ENCODE data around the gene CCSER1. TPM values are rescaled to one million over a fixed set of nuclear protein-coding genes. Genes with fewer than 3 reads are reported as not detected.

Gene CCSER1
- total RNA-seq, 1 experiment from 2014 or later = 4.1 TPM

- H3K27me3 Mint-ChIP-seq (ENCODE audit: insufficient read depth, unreplicated experiment) = no peaks in the 10 kb centered on the region
- no TSS peak for BruUV-seq (replicated peaks)
- TF ChIP-seq CTCF (IDR thresholded peaks at IDR 0.05; ENCODE audit: insufficient read depth in 1 of 2, low read depth in 1 of 2, low read length in 1 of 2, severe bottlenecking in 1 of 2, unreplicated experiment in 1 of 2) = no peak
- no peak overlapping the region for H3K27ac Mint-ChIP-seq (ENCODE audit: unreplicated experiment)
- no peaks in the 10 kb centered on the region for H3K36me3 Mint-ChIP-seq (ENCODE audit: insufficient read depth, unreplicated experiment)
- intact Hi-C loops (cut with micrococcal nuclease; ENCODE audit: unreplicated experiment) = no loop called here
- H3K4me1 Mint-ChIP-seq (ENCODE audit: low read depth, unreplicated experiment) = peaks cover 6% of the 10 kb centered on the region
- H3K9me3 Mint-ChIP-seq (ENCODE audit: unreplicated experiment) = no peaks in the 10 kb centered on the region
- no peaks in the 10 kb centered on the region for H3K4me1 ChIP-seq
- CTCF ChIA-PET = no interaction called here
- no peak overlapping the region for H3K4me3 ChIP-seq (ENCODE audit: low read depth, low read length)
- H3K36me3 ChIP-seq (ENCODE audit: control insufficient read depth, insufficient read depth, low read length) = no peaks in the 10 kb centered on the region
- H3K9me3 ChIP-seq = no peaks in the 10 kb centered on the region
- DNase-seq = no peak
- H3K4me3 Mint-ChIP-seq (ENCODE audit: unreplicated experiment) = no peak overlapping the region
- no peaks in the 10 kb centered on the region for H3K27me3 ChIP-seq (replicated peaks; ENCODE audit: control insufficient read depth, insufficient read depth, low read length)
- POLR2A ChIA-PET = no interaction called here
Measured at GRCh38 chr4:90641861-90642599, 514.8 kb downstream of the CCSER1 start.

GRCh38 chr4:90643156-90643555 is 516.0 kb downstream of the CCSER1 start:
- Mint-ChIP-seq H3K27ac (ENCODE audit: unreplicated experiment) (no peak overlapping the region), H3K4me1 (ENCODE audit: low read depth, unreplicated experiment) (peaks cover 6% of the 10 kb centered on the region), H3K4me3 (ENCODE audit: unreplicated experiment) (no peak overlapping the region), H3K9me3 (ENCODE audit: unreplicated experiment) (no peaks in the 10 kb centered on the region), H3K27me3 (ENCODE audit: insufficient read depth, unreplicated experiment) (no peaks in the 10 kb centered on the region), H3K36me3 (ENCODE audit: insufficient read depth, unreplicated experiment) (no peaks in the 10 kb centered on the region)
- DNase-seq = no peak
- no peaks in the 10 kb centered on the region for H3K4me1 ChIP-seq
- intact Hi-C loops (cut with micrococcal nuclease; ENCODE audit: unreplicated experiment) = no loop called here
- no peaks in the 10 kb centered on the region for H3K9me3 ChIP-seq
- no peak overlapping the region for H3K4me3 ChIP-seq (ENCODE audit: low read depth, low read length)
- ChIA-PET POLR2A (no interaction called here), CTCF (no interaction called here)
- H3K36me3 ChIP-seq (ENCODE audit: control insufficient read depth, insufficient read depth, low read length) = no peaks in the 10 kb centered on the region
- no TSS peak for BruUV-seq (replicated peaks)
- TF ChIP-seq CTCF (IDR thresholded peaks at IDR 0.05; ENCODE audit: insufficient read depth in 1 of 2, low read depth in 1 of 2, low read length in 1 of 2, severe bottlenecking in 1 of 2, unreplicated experiment in 1 of 2) = no peak
- no peaks in the 10 kb centered on the region for H3K27me3 ChIP-seq (replicated peaks; ENCODE audit: control insufficient read depth, insufficient read depth, low read length)

GRCh38 chr4:90648311-90648710 is 521.1 kb downstream of the CCSER1 start:
- no peak overlapping the region for H3K4me3 Mint-ChIP-seq (ENCODE audit: unreplicated experiment)
- no peaks in the 10 kb centered on the region for H3K27me3 Mint-ChIP-seq (ENCODE audit: insufficient read depth, unreplicated experiment)
- no peaks in the 10 kb centered on the region for H3K36me3 ChIP-seq (ENCODE audit: control insufficient read depth, insufficient read depth, low read length)
- no peak overlapping the region for H3K27ac Mint-ChIP-seq (ENCODE audit: unreplicated experiment)
- H3K4me3 ChIP-seq (ENCODE audit: low read depth, low read length) = no peak overlapping the region
- H3K9me3 Mint-ChIP-seq (ENCODE audit: unreplicated experiment) = no peaks in the 10 kb centered on the region
- ChIA-PET POLR2A (no interaction called here), CTCF (no interaction called here)
- H3K27me3 ChIP-seq (replicated peaks; ENCODE audit: control insufficient read depth, insufficient read depth, low read length) = no peaks in the 10 kb centered on the region
- no peaks in the 10 kb centered on the region for H3K4me1 Mint-ChIP-seq (ENCODE audit: low read depth, unreplicated experiment)
- intact Hi-C loops (cut with micrococcal nuclease; ENCODE audit: unreplicated experiment) = no loop called here
- no peak for TF ChIP-seq CTCF (IDR thresholded peaks at IDR 0.05; ENCODE audit: insufficient read depth in 1 of 2, low read depth in 1 of 2, low read length in 1 of 2, severe bottlenecking in 1 of 2, unreplicated experiment in 1 of 2)
- no peaks in the 10 kb centered on the region for H3K4me1 ChIP-seq
- no peaks in the 10 kb centered on the region for H3K9me3 ChIP-seq
- no TSS peak for BruUV-seq (replicated peaks)
- no peak for DNase-seq
- H3K36me3 Mint-ChIP-seq (ENCODE audit: insufficient read depth, unreplicated experiment) = no peaks in the 10 kb centered on the region

All from Caco-2 (cell line).